ENCODE data around the gene PRSS27.
"Not testable (repeated sequence)": the region's sequence is repeated elsewhere in the genome, so short reads cannot be mapped to it uniquely, and the experiment has no call there.

PRSS27 gene

GRCh38 chr16:2708290-2708639 lies 11.8 kb downstream of the PRSS27 start:
- DNase-seq (ENCODE audit: low spot score): no peak

GRCh38 chr16:2707368-2708289 lies 12.4 kb downstream of the PRSS27 start:
- DNase-seq (ENCODE audit: low spot score): no peak

GRCh38 chr16:2706611-2707311 lies 13.3 kb downstream of the PRSS27 start:
- DNase-seq (ENCODE audit: low spot score): no peak

- DNase-seq (ENCODE audit: low spot score): no peak
Measured at GRCh38 chr16:2706085-2706484, 13.9 kb downstream of the PRSS27 start.

- DNase-seq (ENCODE audit: low spot score): no peak
Measured at GRCh38 chr16:2705351-2705750, 14.7 kb downstream of the PRSS27 start.

- no peak for DNase-seq (ENCODE audit: low spot score)
Measured at GRCh38 chr16:2704983-2705275, 15.1 kb downstream of the PRSS27 start.

GRCh38 chr16:2704166-2704982 lies 15.7 kb downstream of the PRSS27 start:
- DNase-seq (ENCODE audit: low spot score): no peak

- DNase-seq (ENCODE audit: low spot score): no peak
Measured at GRCh38 chr16:2702871-2703745, 16.9 kb downstream of the PRSS27 start.

GRCh38 chr16:2702438-2702825 lies 17.6 kb downstream of the PRSS27 start:
- no peak for DNase-seq (ENCODE audit: low spot score)

- no peak for DNase-seq (ENCODE audit: low spot score)
Measured at GRCh38 chr16:2701713-2702437, 18.1 kb downstream of the PRSS27 start.

GRCh38 chr16:2701272-2701671 lies 18.8 kb downstream of the PRSS27 start:
- no peak for DNase-seq (ENCODE audit: low spot score)

GRCh38 chr16:2700786-2701185 lies 19.2 kb downstream of the PRSS27 start:
- DNase-seq (ENCODE audit: low spot score): no peak

GRCh38 chr16:2699791-2700600 lies 20.0 kb downstream of the PRSS27 start:
- DNase-seq (ENCODE audit: low spot score): no peak

- no peak for DNase-seq (ENCODE audit: low spot score)
Measured at GRCh38 chr16:2698965-2699750, 20.9 kb downstream of the PRSS27 start.

GRCh38 chr16:2698103-2698870 lies 21.7 kb downstream of the PRSS27 start:
- no peak for DNase-seq (ENCODE audit: low spot score)

GRCh38 chr16:2697401-2697948 lies 22.5 kb downstream of the PRSS27 start:
- no peak for DNase-seq (ENCODE audit: low spot score)

GRCh38 chr16:2696601-2697250 lies 23.3 kb downstream of the PRSS27 start:
- DNase-seq (ENCODE audit: low spot score): not testable (repeated sequence)

Measured in left forelimb (tissue), 1 donor.